PC-9 (cell line): ENCODE data around the gene NDE1. TPM values are rescaled to one million over a fixed set of nuclear protein-coding genes. Genes with fewer than 3 reads are reported as not detected.

Experiments used
- BruUV-seq: library from RNA; stranded (reverse); fragments of 400-500 nt; replicated peaks from 2 replicates; lab custom pipeline; 2021; lab: Mats Ljungman, UMichigan
- CTCF ChIA-PET: fragments of 300-600 bp; sonication (Branson Sonifier 250); formaldehyde crosslinking; loops from one replicate; lab custom pipeline; 2022; ENCODE audit warnings: antibody characterized with exemption; lab: Charles Lee
- POLR2A ChIA-PET: fragments of 300-600 bp; sonication (Branson Sonifier 250); formaldehyde crosslinking; loops from one replicate; lab custom pipeline; 2022; ENCODE audit warnings: antibody characterized with exemption; ENCODE audit not compliant: unreplicated experiment; lab: Charles Lee
- DNase-seq, 2 experiments: peaks; one replicate each; pipeline versions ENCODE4 v3.0.0 to v3.0.0-alpha.2; 2015 to 2022; ENCODE audit warnings: mixed read lengths in 1 of 2
- H2AFZ ChIP-seq: fragments of 200-600 bp; sonication (generic); 2 replicates; pipeline ENCODE4 v1.8.1; 2017; ENCODE audit warnings: antibody characterized with exemption
- H3F3A ChIP-seq: fragments of 200-600 bp; sonication (generic); 2 replicates; pipeline ENCODE4 v1.8.1; 2017; ENCODE audit warnings: antibody characterized with exemption, mild to moderate bottlenecking, low read depth; ENCODE audit not compliant: insufficient read depth
- H3K27ac ChIP-seq: fragments of 200-600 bp; sonication (generic); 2 replicates; pipeline ENCODE4 v1.6.1; 2016; ENCODE audit warnings: mixed run types
- H3K27me3 ChIP-seq: fragments of 200-600 bp; sonication (generic); 2 replicates; pipeline ENCODE4 v1.6.1; 2016; ENCODE audit warnings: low read depth, mixed run types; ENCODE audit not compliant: insufficient read depth
- H3K36me3 ChIP-seq: fragments of 200-600 bp; sonication (generic); 2 replicates; pipeline ENCODE4 v1.6.1; 2016; ENCODE audit warnings: low read depth, mixed run types
- H3K4me1 ChIP-seq: fragments of 200-600 bp; sonication (generic); replicated peaks from 2 replicates; pipeline ENCODE4 v1.6.1; 2016; ENCODE audit warnings: mixed run types; ENCODE audit not compliant: insufficient read depth
- H3K4me2 ChIP-seq: fragments of 200-600 bp; sonication (generic); 2 replicates; pipeline ENCODE4 v1.6.1; 2017; ENCODE audit warnings: mixed run types
- H3K4me3 ChIP-seq: fragments of 200-600 bp; sonication (generic); 2 replicates; pipeline ENCODE4 v1.6.1; 2016; ENCODE audit warnings: mixed run types
- H3K79me2 ChIP-seq: fragments of 200-600 bp; sonication (generic); 2 replicates; pipeline ENCODE4 v1.6.1; 2017; ENCODE audit warnings: low read depth, mixed run types
- H3K9me2 ChIP-seq: fragments of 200-600 bp; sonication (generic); 2 replicates; pipeline ENCODE4 v1.8.1; 2017; ENCODE audit warnings: mild to moderate bottlenecking; ENCODE audit not compliant: insufficient read depth
- H3K9me3 ChIP-seq: fragments of 200-600 bp; sonication (generic); 2 replicates; pipeline ENCODE4 v1.8.1; 2016; ENCODE audit warnings: low read depth; ENCODE audit not compliant: insufficient read depth
- H4K20me1 ChIP-seq: fragments of 200-600 bp; sonication (generic); 2 replicates; pipeline ENCODE4 v1.8.1; 2017; ENCODE audit not compliant: insufficient read depth
- CTCF ChIP-seq: fragments of 200-600 bp; sonication (generic); conservative IDR thresholded peaks from 2 replicates; pipeline ENCODE4 v1.6.1; 2017; ENCODE audit warnings: mixed run types, antibody characterized with exemption, mild to moderate bottlenecking, moderate library complexity
- EZH2 ChIP-seq: fragments of 200-600 bp; sonication (generic); IDR thresholded peaks from 2 replicates; pipeline ENCODE4 v1.8.0; 2017; ENCODE audit warnings: antibody characterized with exemption, low read depth
- intact Hi-C: fragments of 100-400 bp; cut with micrococcal nuclease; formaldehyde crosslinking; loops from one replicate; pipeline ENCODE4 v1.10.0; 2022; ENCODE audit not compliant: unreplicated experiment
- total RNA-seq: library from RNA; stranded (reverse); gene quantifications from 2 replicates; pipeline ENCODE4 v1.2.3, GENCODE V29; 2021

The NDE1 gene
- total RNA-seq, 1 experiment from 2014 or later, result 119 TPM

- no peak for TF ChIP-seq CTCF
- TF ChIP-seq EZH2, result no peak
- no peaks in the 10 kb centered on the region for H3K4me1 ChIP-seq
- H3K9me3 ChIP-seq, result no peaks in the 10 kb centered on the region
- CTCF ChIA-PET, result no interaction called here
- no peak overlapping the region for H3K27ac ChIP-seq
- H3K79me2 ChIP-seq, result no peaks in the 10 kb centered on the region
- POLR2A ChIA-PET, result interaction anchor here (0.6 kb wide), 1 partner anchor 213 kb away, joined by 4 read pairs; no protein-coding TSS in a partner anchor
- no peak for DNase-seq
- H3K27me3 ChIP-seq, result no peaks in the 10 kb centered on the region
- H3K36me3 ChIP-seq, result no peaks in the 10 kb centered on the region; the same call in 1 of the 2 replicates
- no peak overlapping the region for H3K4me3 ChIP-seq
- intact Hi-C loops, result no loop called here
- no peaks in the 10 kb centered on the region for H3K9me2 ChIP-seq
- H4K20me1 ChIP-seq, result no peaks in the 10 kb centered on the region; the same call in 1 of the 2 replicates
- H2AFZ ChIP-seq, result no peak overlapping the region
- H3F3A ChIP-seq, result no peaks in the 10 kb centered on the region
- BruUV-seq, result no TSS peak
- H3K4me2 ChIP-seq, result no peak overlapping the region
Observed at GRCh38 chr16:15701975-15702970, 52.2 kb downstream of the NDE1 start.

- Histone ChIP-seq H3K36me3 (no peaks in the 10 kb centered on the region; the same call in 1 of the 2 replicates), H3K9me2 (no peaks in the 10 kb centered on the region), H3K4me2 (no peak overlapping the region), H3K4me3 (no peak overlapping the region), H3K4me1 (no peaks in the 10 kb centered on the region), H3F3A (no peaks in the 10 kb centered on the region), H4K20me1 (no peaks in the 10 kb centered on the region; the same call in 1 of the 2 replicates), H2AFZ (no peak overlapping the region), H3K27ac (no peak overlapping the region), H3K79me2 (no peaks in the 10 kb centered on the region), H3K27me3 (no peaks in the 10 kb centered on the region), H3K9me3 (no peaks in the 10 kb centered on the region)
- TF ChIP-seq EZH2 (no peak), CTCF (no peak)
- ChIA-PET POLR2A (no interaction called here), CTCF (interaction anchor here (0.6 kb wide), 1 partner anchor 196 kb away, joined by 3 read pairs; no protein-coding TSS in a partner anchor)
- intact Hi-C loops, result no loop called here
- DNase-seq, result no peak
- BruUV-seq, result no TSS peak
Observed at GRCh38 chr16:15703029-15703736, 53.1 kb downstream of the NDE1 start.

GRCh38 chr16:15704545-15704987 lies 54.5 kb downstream of the NDE1 start:
- Histone ChIP-seq H3K4me3 (no peak overlapping the region), H3K4me2 (no peak overlapping the region), H3F3A (no peaks in the 10 kb centered on the region), H3K4me1 (no peaks in the 10 kb centered on the region), H4K20me1 (no peaks in the 10 kb centered on the region; the same call in 1 of the 2 replicates), H3K79me2 (no peaks in the 10 kb centered on the region), H3K36me3 (no peaks in the 10 kb centered on the region), H3K27ac (no peak overlapping the region), H3K9me3 (no peaks in the 10 kb centered on the region), H2AFZ (no peak overlapping the region), H3K9me2 (no peaks in the 10 kb centered on the region), H3K27me3 (no peaks in the 10 kb centered on the region)
- ChIA-PET POLR2A (no interaction called here), CTCF (interaction anchor here (0.7 kb wide), 1 partner anchor 40 kb away, joined by 3 read pairs; no protein-coding TSS in a partner anchor)
- intact Hi-C loops, result no loop called here
- no TSS peak for BruUV-seq
- DNase-seq, result peak in 1 of 2 experiments; percentile 64
- TF ChIP-seq CTCF (peak; percentile 82), EZH2 (no peak)
